Fibroblast of upper back skin (primary cell): ENCODE results near the gene KRTAP3-3.

Experiments
- DNase-seq: peaks from one replicate; pipeline ENCODE4 v3.0.0-alpha.2; 2013

Gene KRTAP3-3

DNA sequence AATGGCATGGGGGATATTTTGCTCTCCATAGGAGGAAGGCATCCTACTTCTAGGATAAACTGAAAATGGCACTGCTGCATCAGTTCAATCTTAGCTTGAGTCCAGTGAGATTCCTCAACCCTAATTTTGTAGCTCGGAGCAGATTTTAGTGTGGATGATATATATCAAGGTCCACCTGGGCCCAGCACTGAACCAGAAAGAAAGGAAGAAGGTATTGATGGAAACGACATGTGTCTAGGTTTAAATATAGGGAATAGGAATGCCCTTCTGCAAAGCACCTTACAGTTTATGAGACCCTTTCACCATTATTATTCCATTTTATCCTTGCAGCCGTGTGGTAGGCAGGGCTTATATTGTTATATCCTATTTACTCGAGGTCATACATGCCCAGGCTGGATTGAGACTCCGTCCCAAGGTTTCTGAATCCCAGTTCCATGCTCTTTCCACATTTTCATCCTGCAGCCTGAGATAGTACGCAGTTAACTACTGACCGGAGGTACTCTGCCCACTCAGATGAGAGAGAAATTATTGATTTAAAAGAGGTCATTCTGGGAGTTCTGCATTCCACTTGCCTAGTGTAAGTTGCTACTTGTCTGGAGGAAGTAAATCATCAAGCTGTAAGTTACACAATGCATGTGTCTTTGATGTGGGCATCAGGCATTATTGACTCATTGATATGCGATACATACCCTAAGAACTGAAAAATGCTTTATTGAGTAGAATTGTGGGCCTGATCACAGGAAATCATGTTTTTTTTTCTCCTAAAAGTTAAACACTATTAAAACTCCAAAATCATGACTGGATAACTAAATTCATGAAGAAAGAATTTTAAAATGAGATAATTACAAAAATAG is 37.3 kb downstream of the KRTAP3-3 start:
- DNase-seq: peak; percentile 98

DNA sequence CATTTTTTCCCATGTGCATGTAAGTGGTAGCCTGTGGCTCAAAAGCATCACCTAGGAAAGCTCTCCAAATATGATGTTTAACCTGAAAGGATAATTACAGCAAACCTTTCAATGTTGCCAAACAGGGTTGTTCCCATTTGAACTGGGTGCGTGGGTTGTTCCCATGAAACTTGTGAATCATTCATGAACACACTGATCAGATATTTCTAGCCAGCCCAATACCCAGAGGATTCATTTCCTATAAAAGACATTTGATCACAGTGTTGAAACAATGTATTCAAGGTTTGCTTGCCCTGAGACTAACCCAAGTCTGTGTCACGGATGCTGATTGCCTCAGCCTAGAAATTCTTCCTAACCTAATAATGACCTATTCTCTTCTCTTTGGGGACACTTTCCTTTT is 40.1 kb downstream of the KRTAP3-3 start:
- DNase-seq: peak; percentile 85

DNA sequence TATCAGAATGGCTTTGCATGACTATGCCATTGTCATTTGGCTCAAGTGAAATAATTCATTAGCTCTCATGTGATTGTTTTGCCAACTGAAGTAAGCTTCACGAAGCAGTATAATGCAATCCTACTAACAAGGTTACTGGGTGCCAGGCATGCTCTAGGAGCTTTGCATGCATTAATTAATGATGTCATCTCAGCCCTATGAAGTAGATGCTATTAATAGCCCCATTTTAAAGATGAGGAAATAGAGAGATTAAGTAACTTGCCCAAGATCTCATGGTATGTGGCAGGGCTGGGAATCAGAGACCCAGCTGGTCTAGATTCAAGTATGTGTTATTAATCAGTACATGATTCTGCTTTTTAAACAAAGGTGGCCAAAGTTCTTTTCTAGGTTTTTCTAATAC is 41.3 kb downstream of the KRTAP3-3 start:
- peak; percentile 86 for DNase-seq

DNA sequence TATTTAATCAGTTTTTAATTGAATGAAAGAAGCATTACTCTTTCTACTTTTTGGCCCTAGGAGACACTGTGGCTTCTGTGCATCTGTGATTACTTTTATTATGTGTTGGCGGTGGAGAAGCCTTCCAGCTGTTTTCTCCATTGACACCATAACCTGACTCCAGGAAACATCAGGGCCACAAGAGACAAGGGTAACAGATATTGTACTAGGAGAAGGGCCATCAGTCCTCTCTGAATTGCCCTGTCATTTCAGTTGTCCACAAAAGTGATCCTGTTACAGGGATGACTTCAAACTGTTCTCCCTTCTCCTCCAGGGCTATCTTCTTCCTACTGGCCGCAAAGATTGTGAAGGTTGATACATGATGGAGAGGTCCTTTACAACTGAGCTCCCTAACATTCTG is 41.8 kb downstream of the KRTAP3-3 start:
- DNase-seq: no peak

DNA sequence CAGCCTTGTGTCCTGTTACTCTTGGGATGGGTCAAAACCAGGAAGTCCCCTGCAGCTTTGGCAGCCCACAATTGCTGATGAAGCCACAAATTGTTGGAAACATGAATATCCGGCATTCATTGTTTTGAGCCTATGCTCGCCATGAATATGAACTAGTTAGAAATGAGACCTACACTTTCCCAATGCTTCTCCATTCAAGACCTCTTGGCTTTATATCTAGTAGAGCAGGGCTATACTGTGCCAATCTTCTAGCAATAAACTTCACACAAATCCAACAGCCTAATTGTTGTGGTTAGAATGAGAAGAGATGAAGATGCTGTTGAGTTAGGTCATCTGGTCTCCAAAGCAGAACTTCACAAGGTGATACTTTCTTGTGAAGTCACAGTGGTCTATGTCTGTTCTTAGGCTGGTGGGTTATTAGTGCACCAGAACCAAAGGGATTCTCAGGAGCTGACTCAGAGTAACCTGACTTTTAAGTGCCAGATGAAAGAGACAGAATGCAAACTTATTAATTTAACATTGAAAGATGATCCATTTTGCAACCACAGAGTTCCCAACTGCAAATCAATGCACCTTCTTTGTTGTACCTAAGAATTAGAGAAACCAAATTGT is 42.8 kb downstream of the KRTAP3-3 start:
- DNase-seq: no peak

DNA sequence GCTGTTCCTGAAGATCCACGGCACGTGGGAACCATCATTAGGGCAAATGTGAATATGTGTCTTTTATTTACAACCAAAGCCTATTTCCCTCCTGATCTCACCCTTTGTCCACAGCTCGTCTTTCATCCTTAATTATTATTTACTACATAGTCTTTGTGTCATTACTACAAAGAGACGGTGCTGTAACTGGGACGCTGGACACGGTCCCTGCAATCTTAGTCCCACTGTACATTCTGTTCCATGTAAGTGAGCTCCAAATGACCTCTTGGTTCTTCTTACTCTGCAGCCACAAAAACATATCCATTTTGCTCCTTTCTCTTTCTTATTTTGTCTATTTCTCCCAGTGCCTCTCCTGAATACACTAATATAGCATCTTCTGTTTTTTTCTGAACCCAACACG is 43.8 kb downstream of the KRTAP3-3 start:
- no peak for DNase-seq

DNA sequence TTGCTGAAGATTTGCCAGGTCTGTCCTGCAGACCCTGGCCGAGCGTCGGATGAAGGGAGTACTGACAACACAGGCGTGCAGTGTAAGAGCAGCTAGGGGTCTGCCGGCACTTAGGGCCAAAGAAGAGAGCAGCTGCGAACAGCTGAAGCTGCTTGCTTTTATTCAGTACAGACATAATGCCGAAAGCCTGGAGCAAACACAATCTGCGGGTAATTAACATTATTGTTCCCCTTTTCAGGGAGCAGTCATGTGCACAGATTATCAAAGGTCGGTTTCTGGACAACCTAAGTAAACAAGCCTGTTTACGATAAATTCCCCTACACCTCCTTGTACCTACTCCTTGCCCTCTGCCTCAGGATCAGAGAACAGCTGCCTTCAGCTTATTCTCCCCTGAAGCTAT is 44.5 kb downstream of the KRTAP3-3 start:
- no peak for DNase-seq

DNA sequence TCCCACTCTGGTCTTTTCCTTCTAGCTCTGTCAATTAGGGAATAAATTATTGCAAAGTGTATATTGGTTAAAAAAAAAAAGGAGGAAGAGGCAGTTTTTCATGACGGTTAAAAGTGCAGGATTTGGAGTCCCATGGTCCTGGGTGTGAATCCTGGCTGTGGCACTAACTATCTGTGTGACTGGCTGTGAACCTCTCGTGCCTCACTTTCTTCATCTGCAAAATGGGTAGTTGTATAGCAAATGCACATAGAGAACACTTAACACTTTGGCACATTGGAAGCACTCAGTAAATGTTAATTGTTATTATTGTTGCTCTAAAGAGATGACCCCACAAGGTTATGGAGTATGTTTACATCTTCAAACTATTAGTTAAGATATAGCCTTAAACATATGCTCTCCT is 46.0 kb downstream of the KRTAP3-3 start:
- no peak for DNase-seq

DNA sequence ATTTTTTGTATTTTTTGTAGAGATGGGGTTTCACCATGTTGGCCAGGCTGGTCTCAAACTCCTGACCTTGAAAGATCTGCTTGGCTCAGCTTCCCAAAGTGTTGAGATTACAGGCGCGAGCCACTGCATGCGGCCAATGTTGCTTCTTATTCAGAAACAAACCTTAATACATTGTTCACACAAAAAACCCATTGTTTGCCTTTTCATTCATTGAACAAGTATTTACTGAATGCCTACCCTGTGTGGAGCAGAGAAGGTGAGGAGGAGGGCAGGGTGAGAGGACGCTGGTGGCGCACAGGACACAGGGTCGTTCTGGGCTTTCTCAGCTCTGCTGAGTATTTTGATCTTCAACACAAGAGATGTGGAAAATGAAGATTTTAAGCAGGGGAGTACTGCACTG is 48.5 kb downstream of the KRTAP3-3 start:
- DNase-seq: no peak

DNA sequence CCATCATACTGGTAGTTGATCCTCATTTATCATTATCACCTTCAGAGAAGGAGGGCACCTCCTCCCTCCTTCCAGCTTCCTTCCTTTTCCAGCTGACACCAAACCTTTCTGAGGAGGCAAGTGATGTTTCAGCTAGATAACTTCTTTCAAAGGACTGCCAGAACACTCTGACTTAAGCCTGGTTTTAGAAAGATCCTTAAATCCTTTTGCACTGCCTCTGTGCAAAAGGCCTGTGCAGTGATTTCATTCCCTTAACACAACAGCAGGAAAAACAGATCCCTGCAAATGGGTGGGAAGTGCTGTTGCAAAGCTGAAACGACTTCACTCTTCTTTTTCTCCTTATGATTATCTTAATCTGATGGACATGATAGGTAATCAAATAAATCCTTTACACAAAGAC is 49.4 kb downstream of the KRTAP3-3 start:
- DNase-seq: no peak
